DOHH2 (cell line): ENCODE measurements around the gene VGF.

Source experiments
- H3F3A ChIP-seq: fragments of 200-600 bp; sonication (generic), shearing (Covaris generic); 2 replicates; pipeline ENCODE4 v1.6.0; 2016; ENCODE audit warnings: antibody characterized with exemption, mild to moderate bottlenecking; ENCODE audit not compliant: control insufficient read depth, insufficient read depth
- H3K27ac ChIP-seq: fragments of 200-600 bp; sonication (generic); 2 replicates; pipeline ENCODE4 v1.5.1; 2014; ENCODE audit warnings: low read depth, mild to moderate bottlenecking, low read length, moderate library complexity
- H3K27me3 ChIP-seq: fragments of 200-600 bp; sonication (generic); 2 replicates; pipeline ENCODE4 v1.6.1; 2014; ENCODE audit warnings: mild to moderate bottlenecking, low read length, mixed read lengths; ENCODE audit not compliant: control insufficient read depth
- H3K36me3 ChIP-seq: fragments of 200-600 bp; sonication (generic); 2 replicates; pipeline ENCODE4 v1.6.1; 2014; ENCODE audit warnings: mild to moderate bottlenecking, low read length, moderate library complexity, mixed read lengths; ENCODE audit not compliant: control insufficient read depth
- H3K4me1 ChIP-seq: fragments of 200-600 bp; sonication (generic); 2 replicates; pipeline ENCODE4 v1.6.1; 2014; ENCODE audit warnings: mild to moderate bottlenecking, low read length, mixed read lengths; ENCODE audit not compliant: control insufficient read depth
- H3K4me2 ChIP-seq: fragments of 200-600 bp; sonication (generic); 2 replicates; pipeline ENCODE4 v1.6.0; 2014; ENCODE audit warnings: mild to moderate bottlenecking, low read length, moderate library complexity
- H3K4me3 ChIP-seq: fragments of 200-600 bp; sonication (generic); 2 replicates; pipeline ENCODE4 v1.5.1; 2014; ENCODE audit warnings: mild to moderate bottlenecking, low read length, mixed read lengths
- H3K79me2 ChIP-seq: fragments of 200-600 bp; sonication (generic); 2 replicates; pipeline ENCODE4 v1.6.1; 2014; ENCODE audit warnings: mild to moderate bottlenecking, low read length, mixed read lengths; ENCODE audit not compliant: control insufficient read depth
- H3K9me2 ChIP-seq: fragments of 200-600 bp; sonication (generic); replicated peaks from 2 replicates; pipeline ENCODE4 v1.6.1; 2014; ENCODE audit warnings: mild to moderate bottlenecking, low read length, mixed read lengths; ENCODE audit not compliant: control insufficient read depth
- H3K9me3 ChIP-seq: fragments of 200-600 bp; sonication (generic); 2 replicates; pipeline ENCODE4 v1.6.1; 2014; ENCODE audit warnings: antibody characterized with exemption, low read length, mixed read lengths; ENCODE audit not compliant: control insufficient read depth, insufficient read depth
- H4K20me1 ChIP-seq: fragments of 200-600 bp; sonication (generic); 2 replicates; pipeline ENCODE4 v1.6.0; 2014; ENCODE audit warnings: low read depth, mild to moderate bottlenecking, antibody characterized with exemption, low read length, moderate library complexity; ENCODE audit not compliant: control insufficient read depth, insufficient read depth
- EZH2phosphoT487 ChIP-seq: fragments of 200-600 bp; sonication (generic); IDR thresholded peaks from 2 replicates; pipeline ENCODE4 v1.6.1; 2017; ENCODE audit warnings: borderline replicate concordance, mild to moderate bottlenecking, antibody characterized with exemption, low read length, moderate library complexity, mixed read lengths
- TF ChIP-seq, protein P1 (sequence below): fragments of 200-600 bp; sonication (generic); IDR thresholded peaks from one replicate; pipeline ENCODE4 v1.5.1; 2014; ENCODE audit warnings: antibody characterized with exemption, mild to moderate bottlenecking, low read depth, low read length; ENCODE audit not compliant: poor library complexity, severe bottlenecking

Gene VGF

DNA sequence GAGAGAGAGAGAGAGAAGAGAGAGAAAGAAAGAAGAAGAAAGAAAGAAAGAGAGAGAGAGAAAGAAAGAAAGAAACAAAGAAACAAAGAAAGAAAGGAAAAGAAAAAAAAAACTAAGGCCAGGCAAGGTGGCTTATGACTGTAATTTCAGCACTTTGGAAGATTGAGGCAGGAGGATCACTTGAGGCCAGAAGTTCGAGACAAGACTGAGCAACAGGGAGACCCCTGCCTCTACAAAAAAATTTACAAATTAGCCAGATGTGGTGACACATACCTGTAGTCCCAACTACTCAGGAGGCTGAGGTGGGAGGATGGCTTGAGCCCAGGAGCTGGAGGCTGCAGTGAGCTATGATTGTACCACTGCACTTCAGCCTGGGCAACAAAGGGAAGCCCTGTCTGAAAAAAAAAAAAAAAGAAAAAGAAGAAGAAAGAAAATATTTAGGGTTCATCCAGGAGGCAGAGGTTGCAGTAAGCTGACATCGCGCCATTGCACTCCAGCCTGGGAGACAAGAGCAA lies 35.7 kb downstream of the VGF start:
- H3K9me2 ChIP-seq: no peaks in the 10 kb centered on the region
- H3K4me2 ChIP-seq: no peak overlapping the region
- H3K4me3 ChIP-seq: no peak overlapping the region
- no peaks in the 10 kb centered on the region for H3K9me3 ChIP-seq
- TF ChIP-seq, protein P1, sequence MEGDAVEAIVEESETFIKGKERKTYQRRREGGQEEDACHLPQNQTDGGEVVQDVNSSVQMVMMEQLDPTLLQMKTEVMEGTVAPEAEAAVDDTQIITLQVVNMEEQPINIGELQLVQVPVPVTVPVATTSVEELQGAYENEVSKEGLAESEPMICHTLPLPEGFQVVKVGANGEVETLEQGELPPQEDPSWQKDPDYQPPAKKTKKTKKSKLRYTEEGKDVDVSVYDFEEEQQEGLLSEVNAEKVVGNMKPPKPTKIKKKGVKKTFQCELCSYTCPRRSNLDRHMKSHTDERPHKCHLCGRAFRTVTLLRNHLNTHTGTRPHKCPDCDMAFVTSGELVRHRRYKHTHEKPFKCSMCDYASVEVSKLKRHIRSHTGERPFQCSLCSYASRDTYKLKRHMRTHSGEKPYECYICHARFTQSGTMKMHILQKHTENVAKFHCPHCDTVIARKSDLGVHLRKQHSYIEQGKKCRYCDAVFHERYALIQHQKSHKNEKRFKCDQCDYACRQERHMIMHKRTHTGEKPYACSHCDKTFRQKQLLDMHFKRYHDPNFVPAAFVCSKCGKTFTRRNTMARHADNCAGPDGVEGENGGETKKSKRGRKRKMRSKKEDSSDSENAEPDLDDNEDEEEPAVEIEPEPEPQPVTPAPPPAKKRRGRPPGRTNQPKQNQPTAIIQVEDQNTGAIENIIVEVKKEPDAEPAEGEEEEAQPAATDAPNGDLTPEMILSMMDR: no peak
- TF ChIP-seq EZH2phosphoT487: no peak
- no peaks in the 10 kb centered on the region for H3F3A ChIP-seq
- peaks cover 16% of the 10 kb centered on the region for H3K4me1 ChIP-seq
- no peaks in the 10 kb centered on the region for H3K79me2 ChIP-seq
- no peak overlapping the region for H3K27ac ChIP-seq
- no peaks in the 10 kb centered on the region for H4K20me1 ChIP-seq
- peaks cover 42% of the 10 kb centered on the region for H3K27me3 ChIP-seq
- H3K36me3 ChIP-seq: no peaks in the 10 kb centered on the region

DNA sequence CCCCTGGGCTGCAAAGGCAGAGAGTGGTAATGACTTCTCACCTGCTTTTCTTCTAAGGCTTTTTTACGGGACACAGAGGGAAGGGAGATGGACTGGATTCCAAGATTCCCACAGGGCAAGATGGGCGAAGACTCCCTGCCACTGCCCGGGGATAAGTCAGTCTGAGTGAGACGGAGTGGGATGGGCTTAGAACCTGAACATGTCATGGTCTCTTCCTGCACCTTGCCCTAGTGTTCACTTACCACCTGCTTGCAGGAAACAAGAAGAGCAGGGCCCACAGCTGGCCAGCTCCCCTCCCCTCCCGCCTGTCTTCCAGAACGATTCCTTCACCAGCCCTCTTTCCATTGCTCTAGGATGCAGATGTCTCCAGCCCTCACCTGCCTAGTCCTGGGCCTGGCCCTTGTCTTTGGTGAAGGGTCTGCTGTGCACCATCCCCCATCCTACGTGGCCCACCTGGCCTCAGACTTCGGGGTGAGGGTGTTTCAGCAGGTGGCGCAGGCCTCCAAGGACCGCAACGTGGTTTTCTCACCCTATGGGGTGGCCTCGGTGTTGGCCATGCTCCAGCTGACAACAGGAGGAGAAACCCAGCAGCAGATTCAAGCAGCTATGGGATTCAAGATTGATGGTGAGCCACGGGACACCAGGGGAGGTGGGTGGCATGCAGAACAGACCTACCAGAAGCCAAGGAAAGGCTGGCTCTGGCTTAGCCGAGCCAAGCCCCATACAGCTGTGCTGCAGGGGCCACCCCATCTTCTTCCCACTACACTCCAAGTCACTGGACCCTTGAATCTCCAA lies 37.1 kb downstream of the VGF start:
- no peak overlapping the region for H3K27ac ChIP-seq
- no peak overlapping the region for H3K4me3 ChIP-seq
- H3K36me3 ChIP-seq: no peaks in the 10 kb centered on the region
- H3K9me3 ChIP-seq: no peaks in the 10 kb centered on the region
- no peak for TF ChIP-seq EZH2phosphoT487
- TF ChIP-seq, protein P1: no peak
- H4K20me1 ChIP-seq: no peaks in the 10 kb centered on the region
- peaks cover 44% of the 10 kb centered on the region for H3K27me3 ChIP-seq
- no peaks in the 10 kb centered on the region for H3K9me2 ChIP-seq
- no peaks in the 10 kb centered on the region for H3K79me2 ChIP-seq
- H3K4me2 ChIP-seq: no peak overlapping the region
- no peaks in the 10 kb centered on the region for H3F3A ChIP-seq
- peaks cover 16% of the 10 kb centered on the region for H3K4me1 ChIP-seq

DNA sequence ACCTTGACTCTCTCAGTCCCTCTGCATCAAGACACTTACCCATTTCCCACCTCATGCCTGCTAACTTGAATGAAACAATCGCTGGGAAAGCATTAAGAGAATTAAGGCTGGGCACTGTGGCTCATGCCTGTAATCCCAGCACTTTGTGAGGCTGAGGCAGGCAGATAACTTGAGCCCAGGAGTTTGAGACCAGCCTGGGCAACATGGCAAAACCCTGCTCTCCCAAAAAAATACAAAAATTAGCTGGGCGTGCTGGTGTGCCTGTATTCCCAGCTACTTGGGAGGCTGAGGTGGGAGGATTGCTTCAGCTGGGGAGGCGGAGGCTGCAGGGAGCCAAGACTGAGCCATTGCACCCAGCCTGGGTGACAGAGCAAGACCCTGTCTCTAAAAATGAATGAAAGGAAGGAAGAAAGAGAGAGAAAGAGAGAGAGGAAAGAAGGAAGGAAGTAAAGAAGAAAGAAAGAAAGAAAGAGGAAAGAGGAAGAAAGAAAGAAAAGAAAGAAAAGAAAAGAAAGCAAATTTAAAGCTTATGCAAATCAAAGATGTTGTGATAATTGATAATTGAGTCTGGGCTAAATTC lies 37.8 kb downstream of the VGF start:
- Histone ChIP-seq H3K4me1 (peaks cover 16% of the 10 kb centered on the region), H3K4me2 (no peak overlapping the region), H3K9me2 (no peaks in the 10 kb centered on the region), H3K4me3 (no peak overlapping the region), H3K9me3 (no peaks in the 10 kb centered on the region), H3K36me3 (no peaks in the 10 kb centered on the region), H4K20me1 (no peaks in the 10 kb centered on the region), H3K27ac (no peak overlapping the region), H3K27me3 (peaks cover 51% of the 10 kb centered on the region), H3F3A (no peaks in the 10 kb centered on the region), H3K79me2 (no peaks in the 10 kb centered on the region)
- TF ChIP-seq, protein P1: no peak
- no peak for TF ChIP-seq EZH2phosphoT487
